ENCODE measurements around the gene TSPAN17. TPM values are rescaled to one million over a fixed set of nuclear protein-coding genes. Genes with fewer than 3 reads are reported as not detected.

Gene TSPAN17
- total RNA-seq, 1 donor from 2014 or later = 31.8 TPM

- Histone ChIP-seq H3K27ac (no peak overlapping the region), H3K4me1 (peaks cover 15% of the 10 kb centered on the region), H3K4me3 (no peak overlapping the region), H3K9me3 (no peaks in the 10 kb centered on the region), H3K36me3 (no peaks in the 10 kb centered on the region), H3K27me3 (no peaks in the 10 kb centered on the region)
- ATAC-seq = no peak
- no peak for DNase-seq
- intact Hi-C loops (cut with DNase I) = no loop called here
- no peak for TF ChIP-seq CTCF (IDR thresholded peaks at IDR 0.05)
These were observed 2.2 kb upstream of the TSPAN17 start for GRCh38 chr5:176644878-176645670.

- peaks cover 15% of the 10 kb centered on the region for H3K4me1 ChIP-seq
- DNase-seq = no peak
- H3K4me3 ChIP-seq = peak overlapping the region; percentile 75
- no peaks in the 10 kb centered on the region for H3K9me3 ChIP-seq
- no peak for TF ChIP-seq CTCF (IDR thresholded peaks at IDR 0.05)
- H3K36me3 ChIP-seq = no peaks in the 10 kb centered on the region
- ATAC-seq = no peak
- intact Hi-C loops (cut with DNase I) = no loop called here
- no peaks in the 10 kb centered on the region for H3K27me3 ChIP-seq
- no peak overlapping the region for H3K27ac ChIP-seq
These were observed 1.1 kb upstream of the TSPAN17 start for GRCh38 chr5:176646049-176646706.

GRCh38 chr5:176646707-176647029, 616 bp upstream of the TSPAN17 start:
- DNase-seq = no peak
- no peaks in the 10 kb centered on the region for H3K9me3 ChIP-seq
- peak overlapping the region; percentile 75 for H3K4me3 ChIP-seq
- ATAC-seq = no peak
- H3K36me3 ChIP-seq = no peaks in the 10 kb centered on the region
- no peaks in the 10 kb centered on the region for H3K27me3 ChIP-seq
- intact Hi-C loops (cut with DNase I) = no loop called here
- no peak for TF ChIP-seq CTCF (IDR thresholded peaks at IDR 0.05)
- peaks cover 15% of the 10 kb centered on the region for H3K4me1 ChIP-seq
- peak overlapping the region; percentile 45 for H3K27ac ChIP-seq

GRCh38 chr5:176647843-176648473, 674 bp downstream of the TSPAN17 start:
- peaks cover 15% of the 10 kb centered on the region for H3K4me1 ChIP-seq
- H3K9me3 ChIP-seq = no peaks in the 10 kb centered on the region
- no peak for TF ChIP-seq CTCF (IDR thresholded peaks at IDR 0.05)
- peaks cover 4% of the 10 kb centered on the region for H3K36me3 ChIP-seq
- peak; percentile 85 for DNase-seq
- peak overlapping the region; percentile 75 for H3K4me3 ChIP-seq
- no peaks in the 10 kb centered on the region for H3K27me3 ChIP-seq
- peak; percentile 2 for ATAC-seq
- intact Hi-C loops (cut with DNase I) = no loop called here
- peak overlapping the region; percentile 77 for H3K27ac ChIP-seq

- Histone ChIP-seq H3K27me3 (no peaks in the 10 kb centered on the region), H3K36me3 (peaks cover 10% of the 10 kb centered on the region), H3K4me3 (peak overlapping the region; percentile 75), H3K27ac (peak overlapping the region; percentile 77), H3K4me1 (peaks cover 15% of the 10 kb centered on the region), H3K9me3 (no peaks in the 10 kb centered on the region)
- intact Hi-C loops (cut with DNase I) = no loop called here
- DNase-seq (peak; percentile 53), ATAC-seq (no peak)
- no peak for TF ChIP-seq CTCF (IDR thresholded peaks at IDR 0.05)
These were observed 1.4 kb downstream of the TSPAN17 start for GRCh38 chr5:176648474-176649194.
